ENCODE results near the gene LMNTD2.

GRCh38 chr11:536841-537621 lies 23.5 kb downstream of the LMNTD2 start, which contains the start of gene LRRC56:
- peak in 2 of 3 donors; percentile 44 to 61 for TF ChIP-seq POLR2A (IDR thresholded peaks at IDR 0.05)
- TF ChIP-seq, protein P1, sequence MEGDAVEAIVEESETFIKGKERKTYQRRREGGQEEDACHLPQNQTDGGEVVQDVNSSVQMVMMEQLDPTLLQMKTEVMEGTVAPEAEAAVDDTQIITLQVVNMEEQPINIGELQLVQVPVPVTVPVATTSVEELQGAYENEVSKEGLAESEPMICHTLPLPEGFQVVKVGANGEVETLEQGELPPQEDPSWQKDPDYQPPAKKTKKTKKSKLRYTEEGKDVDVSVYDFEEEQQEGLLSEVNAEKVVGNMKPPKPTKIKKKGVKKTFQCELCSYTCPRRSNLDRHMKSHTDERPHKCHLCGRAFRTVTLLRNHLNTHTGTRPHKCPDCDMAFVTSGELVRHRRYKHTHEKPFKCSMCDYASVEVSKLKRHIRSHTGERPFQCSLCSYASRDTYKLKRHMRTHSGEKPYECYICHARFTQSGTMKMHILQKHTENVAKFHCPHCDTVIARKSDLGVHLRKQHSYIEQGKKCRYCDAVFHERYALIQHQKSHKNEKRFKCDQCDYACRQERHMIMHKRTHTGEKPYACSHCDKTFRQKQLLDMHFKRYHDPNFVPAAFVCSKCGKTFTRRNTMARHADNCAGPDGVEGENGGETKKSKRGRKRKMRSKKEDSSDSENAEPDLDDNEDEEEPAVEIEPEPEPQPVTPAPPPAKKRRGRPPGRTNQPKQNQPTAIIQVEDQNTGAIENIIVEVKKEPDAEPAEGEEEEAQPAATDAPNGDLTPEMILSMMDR (IDR thresholded peaks at IDR 0.05) = peak in 1 of 7 experiments; percentile 13
